Spleen (tissue), 7 donors: Measurements from ENCODE around the gene SLC5A5.
A peak's percentile ranks its signal among the peaks of the same experiment; 100 is the strongest.

Experiments
- CTCF ChIP-seq, 11 experiments: fragments of 200-600 bp in 7 of 11; fragments of 450-650 bp in 4 of 11; sonication (generic) in 4 of 11; IDR thresholded peaks in 8 of 11; conservative IDR thresholded peaks in 3 of 11; 1 replicate in 7 of 11; 2 replicates in 4 of 11; pipeline versions ENCODE4 v1.4.0 to v1.8.0; 2016 to 2021; ENCODE audit warnings: antibody characterized with exemption in 11 of 11, inconsistent platforms in 4 of 11, mild to moderate bottlenecking in 1 of 11
- POLR2A ChIP-seq, 3 donors: fragments of 450-650 bp; IDR thresholded peaks; one replicate each; pipeline ENCODE4 v1.5.1; 2017; ENCODE audit warnings: antibody characterized with exemption in 3 of 3, mild to moderate bottlenecking in 1 of 3
- POLR2AphosphoS5 ChIP-seq, 3 donors: sonication (generic); formaldehyde crosslinking; IDR thresholded peaks; one replicate each; pipeline ENCODE4 v1.5.1; 2017; ENCODE audit warnings: antibody characterized with exemption in 3 of 3
- donor health status: DM: no; HTN: no; CAD: no; lungs with moderate emphysema.
- donor health status: DM: no; HTN: no; CAD: no.
- donor health status: DM: no; HTN: no; CAD: no.

GRCh38 chr19:17832443-17833208 lies 39.1 kb upstream of the SLC5A5 start:
- TF ChIP-seq CTCF (IDR thresholded peaks at IDR 0.05 in 8 of 11, conservative IDR thresholded peaks at IDR 0.05 in 3 of 11) (no peak), POLR2A (IDR thresholded peaks at IDR 0.05) (no peak), POLR2AphosphoS5 (IDR thresholded peaks at IDR 0.05) (peak in 2 of 3 donors; percentile 3 to 77)
